Stimulated activated CD8-positive, alpha-beta memory T cell treated with anti-CD3 and anti-CD28 coated beads, Interleukin-4, amount 100 ng/mL, for 1 hour (primary cell): ENCODE data around the gene BLTP2.

ENCODE experiments used
- DNase-seq, 2 donors: peaks; one replicate each; pipeline ENCODE4 v3.0.0-alpha.2; 2020; ENCODE audit warnings: low read depth in 2 of 2, low spot score in 1 of 2

BLTP2 gene

DNA sequence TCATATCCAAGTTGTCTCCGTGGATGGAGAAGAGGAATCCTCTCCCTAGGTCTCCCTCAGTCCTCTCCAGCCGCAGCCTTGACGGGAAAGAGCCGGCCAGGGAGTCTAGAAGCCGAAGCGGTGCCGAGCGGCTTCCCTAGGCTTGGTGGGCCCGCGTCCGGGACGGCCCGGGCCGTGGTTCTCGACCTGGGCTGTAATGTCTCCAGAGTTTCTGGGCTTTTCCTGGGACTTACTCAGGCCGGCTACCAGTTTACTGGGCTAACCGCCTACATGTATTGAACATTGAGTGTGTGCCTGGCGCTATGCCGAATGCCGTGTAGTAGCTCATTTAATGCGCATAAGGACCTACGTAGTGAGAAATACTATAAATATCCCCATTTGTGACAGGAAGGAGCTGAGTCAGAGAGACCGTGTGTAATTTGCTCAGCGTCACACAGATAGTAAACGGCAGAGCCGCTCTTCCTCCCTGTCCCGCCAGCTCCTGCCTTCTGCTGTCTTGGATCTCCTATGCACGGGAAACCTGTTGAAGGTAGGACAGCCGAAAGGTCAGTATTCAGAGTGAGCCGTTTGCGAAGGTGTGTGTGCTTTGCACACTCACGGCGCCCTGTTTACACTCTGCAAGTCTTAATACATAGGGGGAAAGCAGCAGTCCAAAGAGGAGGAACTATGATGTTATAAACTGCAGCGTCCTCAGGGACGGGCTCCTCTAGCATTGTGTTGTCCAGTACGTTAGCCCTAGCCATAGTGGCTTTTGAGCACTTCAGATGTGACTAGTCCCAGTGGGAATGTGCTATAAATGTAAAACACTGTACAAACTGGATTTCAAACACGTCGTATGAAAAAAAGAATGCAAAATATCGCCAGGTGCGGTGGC, 45.4 kb downstream of the BLTP2 start:
- DNase-seq, result peak; percentile 27 to 37

DNA sequence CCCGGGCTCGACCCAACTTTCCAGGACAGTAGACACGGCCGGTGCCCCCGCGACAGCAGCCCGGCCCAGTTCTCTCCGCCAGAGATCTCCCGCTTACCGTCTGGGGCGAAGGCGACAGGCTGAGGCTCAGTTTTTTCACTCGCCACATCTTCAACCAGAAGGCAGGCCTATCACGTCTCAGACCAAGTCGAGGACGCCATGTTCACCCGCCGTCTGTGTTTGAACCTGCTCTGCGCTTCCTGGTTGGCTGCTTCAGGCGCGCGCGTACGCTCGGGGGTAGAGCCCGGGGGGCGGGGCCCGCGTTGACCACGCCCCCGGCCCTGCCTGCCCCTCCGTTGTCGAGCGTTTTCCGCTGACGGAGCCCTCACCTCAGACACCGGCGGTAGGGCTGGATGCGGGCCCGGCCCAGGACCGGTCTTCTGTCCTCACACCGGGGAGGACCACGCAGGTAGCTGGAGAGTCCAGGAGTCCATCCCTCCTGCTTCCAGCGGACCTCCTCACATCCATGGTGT, 46.1 kb downstream of the BLTP2 start, which contains the start of gene SPAG5:
TSS of gene SPAG5 (minus strand) at position 227 of the 512 bp plus-strand sequence. CDS start at position 148, 79 bp downstream.
- DNase-seq, result peak; percentile 85 to 90

DNA sequence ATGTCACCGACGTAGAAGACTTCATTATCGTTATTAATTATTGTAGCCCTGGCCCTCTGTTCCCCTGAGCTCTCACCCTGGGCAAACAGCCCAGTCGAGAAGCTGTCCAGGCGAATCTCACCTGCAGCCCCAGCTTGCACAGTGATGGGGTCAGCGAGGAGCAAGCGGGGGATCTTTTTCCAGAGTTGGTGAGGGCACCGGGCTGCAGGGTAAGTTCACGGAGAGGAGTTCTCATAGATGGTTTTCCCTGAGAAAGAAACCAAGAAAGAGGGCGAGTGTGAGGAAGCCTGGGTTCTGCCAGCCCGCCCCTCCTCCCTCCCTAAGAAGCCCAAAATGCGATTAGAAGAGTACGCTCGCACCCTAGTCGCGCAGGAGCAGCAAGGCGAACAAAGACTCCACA, 46.6 kb downstream of the BLTP2 start:
- DNase-seq, result no peak

DNA sequence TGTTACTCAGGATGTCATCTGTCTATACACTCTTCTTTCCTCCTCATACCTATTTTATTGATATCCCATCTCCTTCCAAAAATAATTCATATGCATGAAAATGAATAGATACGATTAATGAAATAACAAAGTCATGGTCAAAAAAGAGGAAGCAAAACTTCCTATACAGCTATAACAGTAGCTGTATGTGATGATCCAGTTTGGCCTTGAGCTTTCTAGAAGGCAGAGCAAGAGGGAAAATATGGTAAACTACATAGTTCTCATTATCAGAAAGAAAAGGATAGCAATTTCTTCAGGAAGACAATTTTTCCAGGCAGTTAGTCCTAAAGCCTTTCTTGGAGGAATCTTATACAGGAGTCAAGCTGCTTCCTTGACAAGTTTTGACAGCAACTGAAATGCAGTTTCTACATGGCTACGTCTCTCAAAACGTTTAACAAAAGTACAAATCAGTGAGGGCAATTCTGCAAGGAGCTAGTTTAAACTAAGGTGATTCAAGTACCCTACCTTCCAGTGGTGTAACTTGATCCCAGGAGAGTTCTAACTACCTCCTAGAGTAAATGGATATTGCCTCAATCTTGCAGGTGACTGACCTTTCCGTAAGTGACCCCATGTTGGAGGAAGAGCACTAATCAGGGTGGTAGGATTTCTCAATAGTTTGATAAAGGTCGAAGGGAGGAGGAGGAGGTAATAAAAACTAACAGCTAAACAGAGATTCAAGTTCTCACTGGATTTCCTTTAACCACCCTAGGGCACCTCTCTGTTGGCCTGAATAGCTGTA, 47.2 kb downstream of the BLTP2 start:
- no peak for DNase-seq
